ENCODE results near the gene POLR3E.

- TF ChIP-seq CTCF (IDR thresholded peaks at IDR 0.05), result no peak
- no peak for TF ChIP-seq EZH2 (IDR thresholded peaks at IDR 0.05; ENCODE audit: borderline replicate concordance, insufficient read depth, low read depth, low read length, poor library complexity, severe bottlenecking)
Measured at GRCh38 chr16:22296225-22297113, 740 bp upstream of the POLR3E start.

Measured in B cell (primary cell).